HG02610 (cell line): ENCODE data around the gene BTBD17.

Experiments
- ATAC-seq: cut with Tn5 transposase; IDR thresholded peaks from one replicate; pipeline ENCODE4 v1.9.1; 2021; ENCODE audit warnings: mild to moderate bottlenecking, moderate library complexity; ENCODE audit not compliant: unreplicated experiment

BTBD17 gene

GRCh38 chr17:74387365-74388218 lies 25.9 kb upstream of the BTBD17 start:
- no peak for ATAC-seq

GRCh38 chr17:74386386-74386785 lies 24.7 kb upstream of the BTBD17 start:
- no peak for ATAC-seq

- no peak for ATAC-seq
Measured at GRCh38 chr17:74385201-74385600, 23.5 kb upstream of the BTBD17 start.

- no peak for ATAC-seq
Measured at GRCh38 chr17:74383141-74383540, 21.5 kb upstream of the BTBD17 start.

- no peak for ATAC-seq
Measured at GRCh38 chr17:74380959-74381808, 19.5 kb upstream of the BTBD17 start.

GRCh38 chr17:74380086-74380958 lies 18.7 kb upstream of the BTBD17 start:
- ATAC-seq, result no peak

GRCh38 chr17:74379495-74380085 lies 17.9 kb upstream of the BTBD17 start:
- ATAC-seq, result peak; percentile 75

GRCh38 chr17:74374858-74375257 lies 13.2 kb upstream of the BTBD17 start:
- ATAC-seq, result no peak

- no peak for ATAC-seq
Measured at GRCh38 chr17:74373838-74374606, 12.4 kb upstream of the BTBD17 start.

GRCh38 chr17:74372426-74372825 lies 10.8 kb upstream of the BTBD17 start:
- ATAC-seq, result no peak

- no peak for ATAC-seq
Measured at GRCh38 chr17:74371653-74372147, 10.0 kb upstream of the BTBD17 start.

GRCh38 chr17:74369665-74370490 lies 8.2 kb upstream of the BTBD17 start:
- ATAC-seq, result no peak

GRCh38 chr17:74369221-74369620 lies 7.6 kb upstream of the BTBD17 start:
- ATAC-seq, result no peak

- no peak for ATAC-seq
Measured at GRCh38 chr17:74368341-74369081, 6.8 kb upstream of the BTBD17 start.

GRCh38 chr17:74367206-74367605 lies 5.5 kb upstream of the BTBD17 start, which contains the start of gene GPR142:
Gene GPR142 (plus strand): TSS chr17:74367506. CDS start chr17:74369541, 2,035 bp downstream.
- ATAC-seq, result no peak

- ATAC-seq, result no peak
Measured at GRCh38 chr17:74362810-74363498, 1.3 kb upstream of the BTBD17 start.

GRCh38 chr17:74362069-74362405 lies 369 bp upstream of the BTBD17 start:
- ATAC-seq, result no peak

- no peak for ATAC-seq
Measured at GRCh38 chr17:74360899-74361229, 804 bp downstream of the BTBD17 start.
